Endometrium (tissue), 2 donors: ENCODE data around the gene ZMYND12.

Experiments used
- FAIRE-seq: peaks from 2 replicates; lab custom pipeline; 2012; peaks lifted over from hg19 to GRCh38; lab: Jason Lieb, UNC
- donor health status: control.
- donor health status: control.

ZMYND12 gene

GRCh38 chr1:42392255-42392654 is 63.6 kb downstream of the ZMYND12 start:
- FAIRE-seq: no peak

DNA sequence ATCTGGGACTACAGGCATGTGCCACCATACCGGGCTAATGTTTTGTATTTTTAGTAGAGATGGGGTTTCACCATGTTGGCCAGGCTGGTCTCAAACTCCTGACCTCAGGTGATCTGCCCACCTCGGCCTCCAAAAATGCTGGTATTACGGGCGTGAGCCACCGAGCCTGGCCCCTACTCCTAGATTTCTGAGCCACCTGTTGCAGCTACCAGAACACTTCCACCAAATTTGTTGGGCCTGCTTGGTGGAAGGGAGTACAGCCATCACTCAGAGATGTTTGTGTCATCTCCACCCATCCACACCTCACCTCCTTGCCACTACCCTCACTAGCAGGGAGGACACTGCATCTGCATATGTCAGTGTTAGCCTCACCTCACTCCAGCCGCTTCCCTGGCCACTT is 69.8 kb downstream of the ZMYND12 start:
- FAIRE-seq: no peak

DNA sequence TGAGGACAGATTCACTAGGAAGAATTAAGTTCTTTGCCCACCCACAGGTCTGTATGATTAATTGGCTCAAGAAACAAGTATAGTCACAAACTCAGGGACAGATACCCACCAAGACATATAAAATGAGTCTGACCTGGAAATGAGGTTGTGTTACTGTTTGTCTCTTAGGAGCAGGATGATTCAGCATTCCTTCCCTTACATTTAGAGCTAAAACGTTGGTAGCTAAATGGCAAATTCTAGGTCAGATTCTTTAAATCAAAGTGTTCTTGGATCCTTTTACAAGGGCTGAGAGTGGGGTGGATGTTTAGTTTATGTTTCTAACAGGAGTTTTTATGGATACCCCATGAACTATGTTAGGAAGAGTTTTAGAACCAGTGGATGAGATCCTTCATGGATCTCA is 70.5 kb downstream of the ZMYND12 start:
- FAIRE-seq: no peak

GRCh38 chr1:42381280-42381673 is 74.5 kb downstream of the ZMYND12 start:
- no peak for FAIRE-seq

GRCh38 chr1:42380586-42381279 is 75.1 kb downstream of the ZMYND12 start, which contains the start of gene RIMKLA:
Gene RIMKLA, plus strand, starts transcription at chr1:42380792. Its CDS starts 143 bp downstream, at chr1:42380935.
- no peak for FAIRE-seq
